Osteoblast (primary cell): Measurements from ENCODE around the gene CCDC159. TPM values are rescaled to one million over a fixed set of nuclear protein-coding genes. Genes with fewer than 3 reads are reported as not detected.
"Not testable (repeated sequence)": the region's sequence is repeated elsewhere in the genome, so short reads cannot be mapped to it uniquely, and the experiment has no call there.

ENCODE experiments used
- DNase-seq: peaks from one replicate; pipeline ENCODE4 v3.0.0; 2011; ENCODE audit warnings: low spot score, mixed read lengths; ENCODE audit not compliant: insufficient read length; ENCODE audit errors: missing footprints
- H2AFZ ChIP-seq: 2 replicates; pipeline ENCODE4 v1.6.0; 2011; ENCODE audit warnings: mild to moderate bottlenecking, low read length
- H3K27ac ChIP-seq: 2 replicates; pipeline ENCODE4 v1.5.1; 2011; ENCODE audit warnings: mild to moderate bottlenecking, low read depth, low read length, moderate library complexity
- H3K27me3 ChIP-seq: 2 replicates; pipeline ENCODE4 v1.6.0; 2012; ENCODE audit warnings: mild to moderate bottlenecking, control low read depth, inconsistent platforms, low read length, moderate library complexity; ENCODE audit not compliant: insufficient read depth
- H3K36me3 ChIP-seq: 2 replicates; pipeline ENCODE4 v1.5.1; 2011; ENCODE audit warnings: mild to moderate bottlenecking, low read length, control low read depth, moderate library complexity; ENCODE audit not compliant: insufficient read depth
- H3K4me1 ChIP-seq: 2 replicates; pipeline ENCODE4 v1.5.1; 2011; ENCODE audit warnings: mild to moderate bottlenecking, low read length, control low read depth, moderate library complexity; ENCODE audit not compliant: insufficient read depth
- H3K4me2 ChIP-seq: 2 replicates; pipeline ENCODE4 v1.6.0; 2011; ENCODE audit warnings: mild to moderate bottlenecking, low read length; ENCODE audit not compliant: insufficient read depth
- H3K4me3 ChIP-seq: fragments of 200-600 bp; sonication (generic); 3 replicates; pipeline ENCODE4 v1.5.1; 2012; ENCODE audit warnings: mild to moderate bottlenecking, low read length, inconsistent platforms; ENCODE audit not compliant: insufficient read depth
- H3K79me2 ChIP-seq: 2 replicates; pipeline ENCODE4 v1.6.0; 2012; ENCODE audit warnings: mild to moderate bottlenecking, low read length, control low read depth, inconsistent platforms; ENCODE audit not compliant: insufficient read depth
- H3K9me3 ChIP-seq: 2 replicates; pipeline ENCODE4 v1.5.1; 2011; ENCODE audit warnings: low read depth, low read length, control low read depth
- H4K20me1 ChIP-seq: 2 replicates; pipeline ENCODE4 v1.6.0; 2012; ENCODE audit warnings: mild to moderate bottlenecking, low read length, control low read depth; ENCODE audit not compliant: insufficient read depth
- CTCF ChIP-seq: IDR thresholded peaks from 2 replicates; pipeline ENCODE4 v1.5.1; 2011; ENCODE audit warnings: mild to moderate bottlenecking, low read depth, low read length, moderate library complexity; ENCODE audit errors: extremely low read depth
- total RNA-seq: library from RNA; depleted of rRNA; stranded (reverse); fragments of >200 nt; gene quantifications from 2 replicates; pipeline ENCODE4 v1.2.3, GENCODE V29; 2012

The CCDC159 gene
- total RNA-seq, 1 donor: 4.0 TPM

GRCh38 chr19:11339254-11340098, 6.8 kb upstream of the CCDC159 start, which contains the start of gene RAB3D:
Gene RAB3D (minus strand): TSS chr19:11339657. CDS start chr19:11337399, 2,258 bp downstream.
- peak within 1 kb of the TSS; percentile 73 for H2AFZ ChIP-seq
- peak; percentile 97 for DNase-seq
- no peak within 1 kb of the TSS for H3K27ac ChIP-seq
- no peaks in the 10 kb centered on the region for H3K9me3 ChIP-seq
- H3K4me1 ChIP-seq: peaks cover 9% of the 10 kb centered on the region
- peaks cover 10% of the 10 kb centered on the region for H3K36me3 ChIP-seq
- H3K79me2 ChIP-seq: no peaks in the 10 kb centered on the region
- TF ChIP-seq CTCF: no peak
- H3K27me3 ChIP-seq: no peaks in the 10 kb centered on the region
- H3K4me2 ChIP-seq: peak within 1 kb of the TSS; percentile 75
- H4K20me1 ChIP-seq: peaks cover 14% of the 10 kb centered on the region
- peak within 1 kb of the TSS; percentile 73 for H3K4me3 ChIP-seq

GRCh38 chr19:11340099-11340467, 6.2 kb upstream of the CCDC159 start:
- peaks cover 11% of the 10 kb centered on the region for H3K4me1 ChIP-seq
- DNase-seq, H2AFZ ChIP-seq, H3K9me3 ChIP-seq, H3K79me2 ChIP-seq, H3K27me3 ChIP-seq, H3K36me3 ChIP-seq, H3K27ac ChIP-seq: not testable (repeated sequence)
- H3K4me3 ChIP-seq: peak overlapping the region; percentile 73
- peaks cover 14% of the 10 kb centered on the region for H4K20me1 ChIP-seq
- H3K4me2 ChIP-seq: peak overlapping the region; percentile 75

GRCh38 chr19:11342429-11342828, 3.9 kb upstream of the CCDC159 start:
- Histone ChIP-seq H4K20me1 (peaks cover 14% of the 10 kb centered on the region), H3K4me2 (no peak overlapping the region), H3K36me3 (peaks cover 6% of the 10 kb centered on the region), H3K79me2 (no peaks in the 10 kb centered on the region), H3K4me1 (peaks cover 27% of the 10 kb centered on the region), H3K27me3 (no peaks in the 10 kb centered on the region), H2AFZ (no peak overlapping the region), H3K9me3 (no peaks in the 10 kb centered on the region), H3K4me3 (no peak overlapping the region), H3K27ac (no peak overlapping the region)
- no peak for TF ChIP-seq CTCF
- DNase-seq: peak; percentile 4

GRCh38 chr19:11345122-11345803, 1.1 kb upstream of the CCDC159 start:
- no peak overlapping the region for H2AFZ ChIP-seq
- TF ChIP-seq CTCF: no peak
- peak; percentile 21 for DNase-seq

More at GRCh38 chr19:11345122-11345803, 1.1 kb upstream of the CCDC159 start:
- Histone ChIP-seq H3K27me3 (no peaks in the 10 kb centered on the region), H3K9me3 (no peaks in the 10 kb centered on the region), H4K20me1 (peaks cover 14% of the 10 kb centered on the region), H3K36me3 (peaks cover 6% of the 10 kb centered on the region), H3K79me2 (no peaks in the 10 kb centered on the region), H3K4me1 (peaks cover 21% of the 10 kb centered on the region), H3K4me3 (peak overlapping the region; percentile 86), H3K27ac (peak overlapping the region; percentile 78), H3K4me2 (peak overlapping the region; percentile 90)
